ENCODE measurements around the gene PTH2. TPM values are rescaled to one million over a fixed set of nuclear protein-coding genes. Genes with fewer than 3 reads are reported as not detected.

The PTH2 gene
- total RNA-seq, 1 experiment from 2014 or later: not detected

DNA sequence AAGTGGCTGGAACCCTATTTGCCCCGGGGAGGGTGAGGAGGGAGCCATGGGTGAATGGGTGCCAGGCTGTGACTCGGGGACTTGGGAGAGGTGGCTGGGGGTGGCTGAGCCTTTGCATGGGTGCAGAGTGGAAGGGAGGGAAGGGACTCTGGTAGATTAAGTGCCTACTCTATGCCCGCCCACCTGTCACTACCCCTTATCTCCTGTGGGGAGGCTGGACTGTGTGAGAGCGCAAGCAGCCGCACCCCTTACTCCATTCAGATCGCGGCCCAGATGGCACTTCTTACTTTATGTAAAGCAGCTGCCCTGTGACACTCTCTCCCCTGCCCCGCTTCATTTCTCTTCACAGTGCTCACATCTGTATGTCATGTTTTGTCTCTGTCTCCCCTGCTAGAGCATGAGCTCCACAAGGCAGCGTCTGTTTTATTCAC is 32.3 kb downstream of the PTH2 start:
- Histone ChIP-seq H3K4me3 (no peak overlapping the region), H2AFZ (no peak overlapping the region), H3K27ac (no peak overlapping the region), H3K79me2 (ENCODE audit: low read depth) (no peaks in the 10 kb centered on the region), H3K36me3 (ENCODE audit: low read depth) (no peaks in the 10 kb centered on the region), H3F3A (ENCODE audit: insufficient read depth, low read depth) (peaks cover 8% of the 10 kb centered on the region; the same call in 1 of the 2 replicates), H3K4me2 (no peak overlapping the region), H3K4me1 (replicated peaks; ENCODE audit: insufficient read depth) (no peaks in the 10 kb centered on the region), H3K27me3 (ENCODE audit: insufficient read depth, low read depth) (peaks cover 22% of the 10 kb centered on the region), H3K9me3 (ENCODE audit: insufficient read depth, low read depth) (no peaks in the 10 kb centered on the region), H3K9me2 (ENCODE audit: insufficient read depth) (no peaks in the 10 kb centered on the region), H4K20me1 (ENCODE audit: insufficient read depth) (no peaks in the 10 kb centered on the region)
- no peak for DNase-seq
- CTCF ChIA-PET: interaction anchor here (0.6 to 1.1 kb wide), 2 partner anchors 156 to 265 kb away, joined by 4 to 9 read pairs; no protein-coding TSS in a partner anchor
- no TSS peak for BruUV-seq (replicated peaks)
- intact Hi-C loops (cut with micrococcal nuclease; ENCODE audit: unreplicated experiment): loop anchor here (5.0 kb wide), 1 partner anchor 286 kb away; the partner anchor contains the start of gene PRMT1
- TF ChIP-seq, protein P1, sequence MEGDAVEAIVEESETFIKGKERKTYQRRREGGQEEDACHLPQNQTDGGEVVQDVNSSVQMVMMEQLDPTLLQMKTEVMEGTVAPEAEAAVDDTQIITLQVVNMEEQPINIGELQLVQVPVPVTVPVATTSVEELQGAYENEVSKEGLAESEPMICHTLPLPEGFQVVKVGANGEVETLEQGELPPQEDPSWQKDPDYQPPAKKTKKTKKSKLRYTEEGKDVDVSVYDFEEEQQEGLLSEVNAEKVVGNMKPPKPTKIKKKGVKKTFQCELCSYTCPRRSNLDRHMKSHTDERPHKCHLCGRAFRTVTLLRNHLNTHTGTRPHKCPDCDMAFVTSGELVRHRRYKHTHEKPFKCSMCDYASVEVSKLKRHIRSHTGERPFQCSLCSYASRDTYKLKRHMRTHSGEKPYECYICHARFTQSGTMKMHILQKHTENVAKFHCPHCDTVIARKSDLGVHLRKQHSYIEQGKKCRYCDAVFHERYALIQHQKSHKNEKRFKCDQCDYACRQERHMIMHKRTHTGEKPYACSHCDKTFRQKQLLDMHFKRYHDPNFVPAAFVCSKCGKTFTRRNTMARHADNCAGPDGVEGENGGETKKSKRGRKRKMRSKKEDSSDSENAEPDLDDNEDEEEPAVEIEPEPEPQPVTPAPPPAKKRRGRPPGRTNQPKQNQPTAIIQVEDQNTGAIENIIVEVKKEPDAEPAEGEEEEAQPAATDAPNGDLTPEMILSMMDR (conservative IDR thresholded peaks at IDR 0.05): no peak
- no peak for TF ChIP-seq EZH2 (IDR thresholded peaks at IDR 0.05; ENCODE audit: low read depth)
- POLR2A ChIA-PET (ENCODE audit: unreplicated experiment): interaction anchor here (0.5 kb wide), 1 partner anchor 472 kb away, joined by 4 read pairs; no protein-coding TSS in a partner anchor

DNA sequence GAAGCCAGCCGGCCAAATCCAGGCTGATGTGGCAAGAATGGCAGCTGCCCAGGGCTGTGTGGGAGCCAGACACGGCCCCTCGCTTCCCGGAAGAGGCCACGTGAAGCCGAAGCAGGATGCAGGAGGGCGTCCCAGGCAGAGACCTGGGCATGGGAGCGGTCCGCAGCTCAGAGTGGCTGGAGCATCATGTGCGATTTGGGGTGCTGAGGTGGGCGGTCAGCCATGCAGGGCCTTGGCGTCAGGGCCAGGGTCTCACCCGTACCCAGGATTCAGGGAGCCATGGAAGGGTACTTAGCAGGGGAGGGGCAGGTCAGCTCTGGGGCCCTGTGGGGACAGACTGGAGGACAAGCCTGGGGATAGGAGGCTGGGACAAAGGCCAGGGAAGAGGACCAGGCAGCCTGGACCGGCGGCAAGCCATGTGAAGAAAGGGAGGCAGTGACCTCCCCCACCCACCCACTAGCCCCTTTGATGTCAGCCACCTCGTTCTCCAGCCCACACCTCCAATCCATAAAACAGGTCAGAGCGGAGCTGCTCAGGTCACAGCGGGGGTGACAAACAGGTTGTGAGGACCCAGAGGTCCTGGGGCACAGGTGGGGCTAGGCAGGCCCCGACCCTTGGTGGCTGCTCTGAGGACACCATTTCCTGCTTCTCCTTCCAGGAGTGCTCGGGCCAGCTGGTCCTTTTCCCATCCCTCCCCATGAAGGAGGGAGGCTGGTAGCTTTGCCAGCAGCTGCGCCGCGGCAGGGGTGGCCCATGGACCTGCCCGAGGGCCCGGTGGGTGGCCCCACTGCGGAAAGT is 32.9 kb downstream of the PTH2 start:
- CTCF ChIA-PET: no interaction called here
- H4K20me1 ChIP-seq (ENCODE audit: insufficient read depth): no peaks in the 10 kb centered on the region
- DNase-seq: no peak
- POLR2A ChIA-PET (ENCODE audit: unreplicated experiment): no interaction called here
- H3F3A ChIP-seq (ENCODE audit: insufficient read depth, low read depth): peaks cover 8% of the 10 kb centered on the region; the same call in 1 of the 2 replicates
- no TSS peak for BruUV-seq (replicated peaks)
- no peak overlapping the region for H3K27ac ChIP-seq
- H3K4me2 ChIP-seq: no peak overlapping the region
- H3K9me3 ChIP-seq (ENCODE audit: insufficient read depth, low read depth): no peaks in the 10 kb centered on the region
- peaks cover 22% of the 10 kb centered on the region for H3K27me3 ChIP-seq (ENCODE audit: insufficient read depth, low read depth)
- H2AFZ ChIP-seq: no peak overlapping the region
- H3K36me3 ChIP-seq (ENCODE audit: low read depth): no peaks in the 10 kb centered on the region
- no peaks in the 10 kb centered on the region for H3K4me1 ChIP-seq (replicated peaks; ENCODE audit: insufficient read depth)
- no peaks in the 10 kb centered on the region for H3K9me2 ChIP-seq (ENCODE audit: insufficient read depth)
- intact Hi-C loops (cut with micrococcal nuclease; ENCODE audit: unreplicated experiment): loop anchor here (5.0 kb wide), 1 partner anchor 287 kb away; the partner anchor contains the start of gene PRMT1
- no peak overlapping the region for H3K4me3 ChIP-seq
- H3K79me2 ChIP-seq (ENCODE audit: low read depth): no peaks in the 10 kb centered on the region
- TF ChIP-seq EZH2 (IDR thresholded peaks at IDR 0.05; ENCODE audit: low read depth): no peak
- TF ChIP-seq, protein P1 (conservative IDR thresholded peaks at IDR 0.05): no peak

DNA sequence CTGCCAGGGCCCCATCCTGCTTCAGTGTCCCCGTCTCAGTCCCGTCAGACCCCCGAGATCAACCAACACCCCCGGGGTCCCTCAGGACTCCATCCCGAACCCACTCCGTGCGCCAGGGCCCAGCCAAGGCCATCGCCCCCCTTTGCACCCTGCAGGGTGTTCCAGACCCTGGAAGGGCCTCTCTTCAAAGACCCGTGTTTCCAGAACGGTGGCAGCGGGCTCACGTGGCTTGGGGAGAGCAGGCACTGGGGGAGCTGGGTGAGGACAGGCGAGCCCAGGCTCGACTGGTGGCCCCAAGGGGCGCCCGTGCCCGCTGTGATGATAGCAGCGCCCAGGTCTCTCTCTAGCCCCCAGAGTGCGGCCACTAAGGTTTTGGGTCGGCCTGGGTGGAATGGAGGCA is 33.8 kb downstream of the PTH2 start:
- no peak for DNase-seq
- ChIA-PET POLR2A (ENCODE audit: unreplicated experiment) (no interaction called here), CTCF (interaction anchor here (0.6 kb wide), 1 partner anchor 87 kb away, joined by 5 read pairs; no protein-coding TSS in a partner anchor)
- peaks cover 22% of the 10 kb centered on the region for H3K27me3 ChIP-seq (ENCODE audit: insufficient read depth, low read depth)
- no peaks in the 10 kb centered on the region for H3K9me3 ChIP-seq (ENCODE audit: insufficient read depth, low read depth)
- H3K4me3 ChIP-seq: no peak overlapping the region
- H3K36me3 ChIP-seq (ENCODE audit: low read depth): no peaks in the 10 kb centered on the region
- H3K9me2 ChIP-seq (ENCODE audit: insufficient read depth): no peaks in the 10 kb centered on the region
- no peak overlapping the region for H3K4me2 ChIP-seq
- no TSS peak for BruUV-seq (replicated peaks)
- intact Hi-C loops (cut with micrococcal nuclease; ENCODE audit: unreplicated experiment): no loop called here
- no peaks in the 10 kb centered on the region for H3K4me1 ChIP-seq (replicated peaks; ENCODE audit: insufficient read depth)
- H3K27ac ChIP-seq: no peak overlapping the region
- no peak overlapping the region for H2AFZ ChIP-seq
- peaks cover 8% of the 10 kb centered on the region; the same call in 1 of the 2 replicates for H3F3A ChIP-seq (ENCODE audit: insufficient read depth, low read depth)
- TF ChIP-seq, protein P1 (conservative IDR thresholded peaks at IDR 0.05): no peak
- TF ChIP-seq EZH2 (IDR thresholded peaks at IDR 0.05; ENCODE audit: low read depth): no peak
- no peaks in the 10 kb centered on the region for H4K20me1 ChIP-seq (ENCODE audit: insufficient read depth)
- no peaks in the 10 kb centered on the region for H3K79me2 ChIP-seq (ENCODE audit: low read depth)
